NCI-H82 treated with DMSO at 0.1 percent for 48 hours (cell line): ENCODE results near the gene MAD1L1.
"Not testable (repeated sequence)": the region's sequence is repeated elsewhere in the genome, so short reads cannot be mapped to it uniquely, and the experiment has no call there.

ENCODE experiments used
- DNase-seq: peaks from one replicate; lab custom pipeline; 2025; ENCODE audit not compliant: unreplicated experiment; lab: John Stamatoyannopoulos, UW

MAD1L1 gene

GRCh38 chr7:1844336-1844950 lies 388.3 kb downstream of the MAD1L1 start:
- no peak for DNase-seq

GRCh38 chr7:1843921-1844335 lies 388.8 kb downstream of the MAD1L1 start:
- DNase-seq = no peak

GRCh38 chr7:1843271-1843861 lies 389.4 kb downstream of the MAD1L1 start:
- no peak for DNase-seq

DNA sequence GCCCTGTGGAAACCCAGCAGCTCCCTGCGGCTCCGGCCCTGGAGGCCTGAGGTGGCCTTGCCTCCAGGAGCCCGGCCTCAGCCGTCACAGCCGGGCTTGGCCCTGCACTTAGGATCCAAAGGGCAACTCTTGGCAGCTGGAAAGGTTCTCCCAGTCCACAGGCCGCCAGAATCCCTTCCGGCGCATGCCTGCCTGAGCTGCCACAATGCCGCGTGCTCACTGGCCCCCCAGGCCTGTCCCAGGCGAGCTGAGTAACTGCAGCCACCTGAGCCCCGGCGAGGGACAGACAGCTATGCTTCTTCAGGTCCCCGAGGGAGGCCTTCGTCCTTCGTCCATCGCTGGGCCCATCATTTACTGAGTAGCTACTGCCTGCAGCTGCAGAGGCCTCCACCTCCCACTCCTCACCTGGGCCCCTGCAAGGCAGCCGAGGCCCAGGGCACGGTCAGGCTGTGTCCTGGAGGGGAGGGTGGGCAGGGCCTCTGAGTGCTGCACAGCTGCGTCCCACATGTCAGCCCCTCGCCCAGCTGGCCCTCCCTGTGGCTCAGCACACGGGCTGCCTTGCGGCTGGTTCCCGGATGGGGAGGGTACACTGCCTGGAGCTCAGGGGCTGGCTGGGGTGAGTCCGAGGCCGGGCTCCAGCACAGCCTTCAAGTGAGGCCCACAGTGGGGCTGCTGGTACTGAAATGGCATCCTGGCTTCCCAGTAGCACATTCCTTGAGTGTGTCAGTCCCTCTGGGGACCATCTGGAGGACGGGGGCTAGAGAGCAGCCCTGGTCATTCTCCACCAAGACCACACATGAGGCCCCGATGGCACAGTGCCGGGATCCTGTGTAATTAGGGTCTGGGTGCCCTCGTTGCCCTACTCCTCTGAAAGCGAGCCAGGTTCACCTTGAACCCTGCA lies 390.2 kb downstream of the MAD1L1 start:
- DNase-seq = no peak

DNA sequence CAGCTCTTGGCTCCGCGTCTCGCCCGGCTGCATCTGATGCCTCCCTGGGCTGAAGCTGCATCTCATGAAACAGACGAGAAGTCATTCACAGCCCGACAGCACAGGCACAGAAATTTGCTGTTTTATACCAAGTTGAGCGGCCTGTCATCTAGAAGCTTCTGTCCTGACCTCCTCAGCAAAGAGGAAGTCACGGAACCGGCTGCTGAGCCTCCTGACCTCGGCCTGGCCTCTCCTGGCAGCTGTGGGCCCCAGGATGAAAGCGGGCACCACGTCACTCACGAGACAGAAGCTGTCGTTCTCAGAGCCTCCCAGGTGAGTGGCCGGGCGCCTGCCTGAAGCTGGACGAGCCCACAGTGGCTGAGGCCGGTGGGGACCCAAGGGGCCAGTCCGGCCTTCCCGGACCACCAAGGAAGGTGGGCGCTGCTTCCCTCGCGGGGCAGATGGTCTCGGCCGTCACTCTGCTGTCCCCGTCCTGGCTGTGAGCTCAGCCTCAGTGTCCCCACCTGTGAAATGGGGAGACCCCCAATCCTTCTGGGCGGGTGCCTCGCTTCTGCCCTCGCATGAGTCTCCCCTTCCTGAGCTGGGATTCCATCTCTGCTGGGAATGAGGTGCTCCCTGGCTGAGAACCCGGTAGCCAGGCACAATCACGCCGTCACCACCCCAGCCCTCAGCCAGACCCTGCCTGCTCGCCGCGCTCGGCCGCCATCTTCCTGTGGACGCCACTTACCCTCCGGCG lies 391.3 kb downstream of the MAD1L1 start:
- not testable (repeated sequence) for DNase-seq

GRCh38 chr7:1840744-1841143 lies 392.0 kb downstream of the MAD1L1 start:
- not testable (repeated sequence) for DNase-seq

GRCh38 chr7:1839701-1840100 lies 393.0 kb downstream of the MAD1L1 start:
- no peak for DNase-seq

DNA sequence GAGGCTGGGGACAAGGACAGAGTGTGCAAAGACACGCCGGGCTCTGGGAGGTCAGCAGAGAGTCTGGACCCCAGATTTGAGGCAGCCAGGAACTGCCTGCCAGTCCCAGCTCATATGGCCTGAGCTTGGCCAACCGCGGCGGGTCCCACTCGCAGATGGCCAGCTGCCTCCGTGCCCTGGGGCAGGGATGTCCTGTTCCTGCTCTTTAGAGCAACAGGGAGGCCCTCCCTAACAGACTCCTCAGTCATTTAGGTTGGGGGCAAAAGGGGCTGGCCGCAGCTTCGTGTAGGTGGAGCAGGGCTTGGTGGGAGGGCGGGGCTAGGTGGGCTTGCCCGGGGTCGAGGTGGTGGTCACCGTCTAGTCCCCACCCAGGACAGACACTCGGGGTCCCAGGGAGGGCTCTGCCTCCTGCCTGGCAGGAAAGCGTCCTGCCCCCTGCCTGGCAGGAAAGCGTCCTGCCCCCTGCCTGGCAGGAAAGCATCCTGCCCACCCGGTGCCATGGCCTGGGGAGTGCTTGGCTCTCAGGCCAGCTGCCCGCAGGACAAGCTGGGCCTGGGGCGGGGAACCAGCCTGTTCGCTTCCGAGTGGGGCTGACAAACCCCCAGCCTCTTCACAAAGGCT lies 393.7 kb downstream of the MAD1L1 start:
- not testable (repeated sequence) for DNase-seq

DNA sequence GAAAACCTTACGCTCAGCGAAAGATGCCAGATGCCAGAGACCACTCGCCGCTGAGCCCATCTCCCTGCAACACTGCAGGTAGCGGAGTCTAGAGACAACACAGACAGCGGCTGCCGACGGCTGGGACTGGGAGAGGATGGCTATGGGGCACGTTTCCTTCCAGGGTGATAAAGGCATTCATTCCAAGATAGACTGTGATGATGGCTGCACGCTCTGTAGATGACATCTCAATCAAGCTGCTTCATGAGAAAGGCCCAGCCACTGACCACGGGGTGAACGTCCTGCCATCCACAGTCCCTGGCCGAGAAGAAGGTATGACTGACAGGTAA lies 394.2 kb downstream of the MAD1L1 start:
- DNase-seq = not testable (repeated sequence)

DNA sequence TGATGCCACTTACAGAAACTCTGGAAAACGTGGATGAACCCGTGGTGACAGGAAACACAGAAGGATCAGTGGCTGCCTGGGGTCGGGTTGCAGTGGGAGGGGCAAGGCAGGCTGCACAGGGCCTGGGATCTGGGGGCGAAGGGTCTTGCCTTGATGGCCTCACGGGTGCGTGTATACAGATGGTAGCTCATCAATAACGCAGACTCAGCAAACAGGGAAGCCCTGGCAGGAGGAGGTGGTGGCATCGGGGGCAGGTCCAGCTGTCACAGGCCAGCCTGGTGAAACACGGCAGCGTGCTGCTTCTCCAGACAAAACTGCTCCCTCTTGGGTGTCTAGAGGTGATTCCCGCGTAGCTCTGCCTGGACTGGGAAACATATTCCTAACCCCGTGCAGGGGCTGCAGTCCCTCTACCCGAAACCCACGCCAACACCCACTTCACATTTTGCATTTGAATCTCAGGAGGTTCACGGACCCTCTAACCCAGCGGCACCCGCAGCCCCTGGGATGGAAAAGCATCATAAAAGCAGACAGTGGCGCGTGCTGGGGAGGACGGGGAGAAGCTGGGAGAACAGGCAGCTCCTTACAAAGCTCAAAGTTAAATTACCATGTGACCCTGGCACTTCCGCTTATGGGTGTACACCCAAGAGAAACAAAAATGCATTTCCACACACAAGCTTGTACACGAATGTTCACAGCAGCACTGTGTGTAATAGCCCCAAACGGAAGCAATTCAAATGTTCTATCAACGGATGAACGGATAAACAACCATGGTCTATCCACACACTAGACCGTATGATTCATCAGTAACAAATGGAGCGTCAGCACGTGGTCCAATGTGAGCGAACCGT lies 394.8 kb downstream of the MAD1L1 start:
- DNase-seq = not testable (repeated sequence)

GRCh38 chr7:1831933-1832535 lies 400.7 kb downstream of the MAD1L1 start:
- DNase-seq = not testable (repeated sequence)

DNA sequence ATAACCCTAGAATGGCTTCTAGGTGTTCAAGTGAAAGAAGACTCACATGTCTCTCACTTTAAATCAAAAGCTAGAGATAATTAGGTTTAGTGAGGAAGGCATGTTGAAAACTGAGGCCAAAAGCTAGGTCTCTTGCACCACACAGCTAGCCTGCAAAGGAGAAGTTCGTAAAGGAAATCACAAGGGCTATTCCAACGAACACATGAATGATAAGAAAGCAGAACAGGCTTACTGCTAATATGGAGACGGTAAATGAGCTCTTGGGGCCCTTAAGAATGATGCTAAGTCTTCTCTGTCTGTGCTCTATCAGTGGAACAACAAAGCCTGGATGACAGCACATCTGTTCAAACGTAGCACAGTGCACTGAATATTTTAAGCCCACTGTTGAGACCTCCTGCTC lies 401.3 kb downstream of the MAD1L1 start:
- DNase-seq = not testable (repeated sequence)

DNA sequence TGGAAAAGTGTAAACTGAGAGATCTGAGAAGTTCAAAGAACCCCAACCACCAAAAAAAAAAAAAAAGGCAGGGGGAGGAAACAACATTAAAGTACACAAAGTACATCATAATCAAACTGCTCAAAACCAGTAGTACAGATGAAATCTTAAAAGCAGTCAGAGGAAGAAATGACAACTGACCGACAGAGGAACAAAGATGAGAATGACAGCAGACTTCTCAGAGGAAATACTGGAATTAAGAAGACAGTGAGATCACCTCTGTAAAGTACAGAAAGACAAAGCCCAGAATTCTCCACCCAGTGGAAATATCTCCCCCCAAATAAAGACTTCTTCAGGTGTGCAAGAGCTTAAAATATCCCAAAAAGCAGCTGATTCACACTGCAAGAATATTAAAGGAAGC lies 403.1 kb downstream of the MAD1L1 start:
- DNase-seq = not testable (repeated sequence)

DNA sequence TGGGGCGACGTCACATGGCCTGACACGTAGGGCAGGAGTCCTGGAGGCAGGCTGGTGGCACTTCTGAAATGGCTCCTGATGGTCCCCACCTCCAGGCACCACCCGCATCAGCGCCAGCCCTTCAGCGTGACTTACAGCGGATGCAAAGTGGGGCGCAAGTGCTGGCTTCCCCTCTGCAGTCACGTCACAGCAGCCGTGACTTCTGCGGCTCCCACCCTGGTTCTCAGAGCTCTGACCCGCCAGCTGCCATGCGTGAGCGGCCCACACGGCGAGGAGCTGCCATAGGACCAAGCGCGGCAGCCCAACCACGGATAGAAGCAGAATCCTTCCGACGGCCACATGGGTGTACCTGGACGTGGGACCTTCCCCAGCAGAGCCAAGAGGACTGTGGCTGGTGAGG lies 403.6 kb downstream of the MAD1L1 start:
- no peak for DNase-seq

DNA sequence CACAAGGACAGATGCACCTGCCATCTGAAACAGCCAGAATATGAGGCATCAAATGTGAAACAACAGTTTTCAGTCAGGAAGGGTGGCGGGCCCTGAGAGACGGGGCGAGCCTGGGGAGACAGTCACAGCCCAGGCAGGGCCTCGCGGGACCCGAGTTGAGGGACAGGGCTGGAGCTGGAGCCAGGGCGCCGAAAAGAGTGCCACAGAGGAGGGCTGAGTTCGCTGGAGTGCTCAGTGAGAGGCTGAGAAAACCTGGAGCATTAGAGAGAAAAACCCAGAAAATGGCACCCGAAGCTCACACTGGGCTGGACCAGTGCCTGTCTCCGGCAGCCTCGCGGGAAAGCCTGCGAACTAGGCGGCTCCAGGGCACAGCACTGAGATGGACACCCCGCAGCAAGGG lies 404.6 kb downstream of the MAD1L1 start:
- not testable (repeated sequence) for DNase-seq

DNA sequence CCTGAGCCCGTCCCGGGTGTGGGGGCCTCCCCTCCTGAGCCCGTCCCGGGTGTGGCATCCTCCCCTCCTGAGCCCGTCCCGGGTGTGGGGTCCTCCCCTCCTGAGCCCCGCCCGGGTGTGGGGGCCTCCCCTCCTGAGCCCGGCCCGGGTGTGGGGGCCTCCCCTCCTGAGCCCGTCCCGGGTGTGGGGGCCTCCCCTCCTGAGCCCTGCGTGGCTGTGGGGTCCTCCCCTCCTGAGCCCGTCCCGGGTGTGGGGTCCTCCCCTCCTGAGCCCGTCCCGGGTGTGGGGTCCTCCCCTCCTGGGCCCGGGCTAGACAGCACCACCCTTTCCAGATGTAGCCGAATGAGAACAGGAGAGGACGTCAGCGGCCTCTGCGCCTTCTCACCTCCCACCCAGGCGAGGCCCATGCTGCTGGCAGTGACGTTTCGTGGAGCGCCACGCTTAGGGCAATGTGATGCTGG lies 405.2 kb downstream of the MAD1L1 start:
- not testable (repeated sequence) for DNase-seq

DNA sequence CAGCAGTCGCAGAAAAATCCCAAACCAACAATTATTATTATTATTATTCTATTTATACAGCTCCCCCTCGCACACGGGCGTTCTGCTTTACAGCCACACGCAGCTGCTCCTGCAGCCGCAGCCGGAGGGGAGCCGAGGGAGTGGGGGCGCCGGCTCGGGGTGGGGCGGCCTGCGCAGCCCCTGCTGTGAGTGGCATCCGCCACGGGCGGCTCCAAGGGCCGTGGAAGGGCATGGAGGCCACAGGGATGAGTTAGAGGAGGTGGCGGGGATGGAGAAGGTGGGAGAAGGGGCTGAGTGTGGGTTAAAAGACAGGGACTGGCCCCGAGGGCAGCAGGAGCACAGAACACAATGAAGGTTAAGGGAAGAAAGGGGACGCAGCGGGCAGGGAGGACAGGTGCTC lies 405.8 kb downstream of the MAD1L1 start:
- not testable (repeated sequence) for DNase-seq

DNA sequence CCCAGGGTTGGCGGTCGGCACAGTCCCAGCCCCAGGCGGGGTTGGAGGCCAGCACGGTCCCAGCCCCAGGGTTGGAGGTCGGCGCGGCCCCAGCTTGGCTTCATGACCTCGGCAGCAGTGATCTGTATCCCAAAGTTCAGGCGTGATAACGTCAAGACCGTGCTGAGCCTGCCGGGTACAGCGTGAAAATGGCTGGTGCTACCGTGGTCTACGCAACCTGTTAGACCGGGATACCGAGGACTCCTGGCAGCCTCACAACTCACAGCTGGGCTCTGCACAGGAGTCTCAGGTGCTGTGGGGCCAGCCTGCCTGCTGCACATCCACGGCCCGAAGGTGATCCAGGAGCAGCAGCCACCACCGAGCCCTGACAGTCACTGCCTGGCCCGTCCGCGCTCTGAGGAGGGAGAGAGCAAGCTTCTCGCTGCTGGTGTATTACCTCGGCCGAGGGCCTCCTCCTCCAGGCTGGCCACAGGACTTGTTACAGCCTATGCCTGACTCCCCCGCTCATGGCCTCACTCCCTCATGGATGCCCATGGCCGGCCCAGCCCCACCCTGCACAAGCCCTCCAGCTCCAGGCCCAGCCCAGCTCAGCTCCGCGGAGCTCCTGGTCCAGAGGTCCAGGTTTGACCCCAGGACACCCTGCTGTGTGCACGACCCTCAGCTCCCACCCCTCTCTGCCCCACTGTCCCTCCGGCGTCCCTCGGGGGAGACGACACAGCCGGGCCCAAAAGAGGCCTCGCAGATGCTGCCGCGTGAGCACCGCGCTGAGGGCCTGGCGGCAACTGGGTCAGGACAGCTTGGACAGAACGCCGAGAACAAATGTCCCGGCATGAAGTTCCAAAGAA lies 406.6 kb downstream of the MAD1L1 start:
- no peak for DNase-seq

DNA sequence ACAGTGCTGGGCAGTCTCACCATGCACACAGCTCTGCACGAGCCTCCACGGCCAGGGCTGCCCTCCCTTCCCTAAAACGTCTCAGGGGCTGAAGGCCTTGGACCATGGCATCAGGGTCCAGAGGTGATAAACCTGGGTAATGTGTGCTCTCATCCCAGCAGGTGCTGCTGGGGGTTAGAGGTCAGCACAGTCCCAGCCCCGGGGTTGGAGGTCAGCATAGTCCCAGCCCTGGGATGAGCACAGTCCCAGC lies 407.2 kb downstream of the MAD1L1 start:
- not testable (repeated sequence) for DNase-seq
